Measurements from ENCODE around the gene ALKBH2. TPM values are rescaled to one million over a fixed set of nuclear protein-coding genes. Genes with fewer than 3 reads are reported as not detected.

The ALKBH2 gene
- total RNA-seq, 6 experiments from 2014 or later, result 12.3 to 17.1 (median 13.3) TPM

GRCh38 chr12:109134186-109134917 is 41.1 kb upstream of the ALKBH2 start:
- no peak overlapping the region for H3K4me3 Mint-ChIP-seq
- H3K27me3 Mint-ChIP-seq (ENCODE audit: insufficient read depth), result peaks cover 18% of the 10 kb centered on the region
- DNase-seq, result peak; percentile 3
- no peaks in the 10 kb centered on the region; the same call in 1 of the 2 replicates for H3K9me3 Mint-ChIP-seq
- H3K36me3 Mint-ChIP-seq (ENCODE audit: low read depth), result no peaks in the 10 kb centered on the region
- no peak overlapping the region for H3K27ac Mint-ChIP-seq
- TF ChIP-seq, protein P1, sequence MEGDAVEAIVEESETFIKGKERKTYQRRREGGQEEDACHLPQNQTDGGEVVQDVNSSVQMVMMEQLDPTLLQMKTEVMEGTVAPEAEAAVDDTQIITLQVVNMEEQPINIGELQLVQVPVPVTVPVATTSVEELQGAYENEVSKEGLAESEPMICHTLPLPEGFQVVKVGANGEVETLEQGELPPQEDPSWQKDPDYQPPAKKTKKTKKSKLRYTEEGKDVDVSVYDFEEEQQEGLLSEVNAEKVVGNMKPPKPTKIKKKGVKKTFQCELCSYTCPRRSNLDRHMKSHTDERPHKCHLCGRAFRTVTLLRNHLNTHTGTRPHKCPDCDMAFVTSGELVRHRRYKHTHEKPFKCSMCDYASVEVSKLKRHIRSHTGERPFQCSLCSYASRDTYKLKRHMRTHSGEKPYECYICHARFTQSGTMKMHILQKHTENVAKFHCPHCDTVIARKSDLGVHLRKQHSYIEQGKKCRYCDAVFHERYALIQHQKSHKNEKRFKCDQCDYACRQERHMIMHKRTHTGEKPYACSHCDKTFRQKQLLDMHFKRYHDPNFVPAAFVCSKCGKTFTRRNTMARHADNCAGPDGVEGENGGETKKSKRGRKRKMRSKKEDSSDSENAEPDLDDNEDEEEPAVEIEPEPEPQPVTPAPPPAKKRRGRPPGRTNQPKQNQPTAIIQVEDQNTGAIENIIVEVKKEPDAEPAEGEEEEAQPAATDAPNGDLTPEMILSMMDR (IDR thresholded peaks at IDR 0.05), result peak; percentile 81
- H3K4me1 Mint-ChIP-seq (ENCODE audit: low read depth), result no peaks in the 10 kb centered on the region

GRCh38 chr12:109131154-109132050 is 38.1 kb upstream of the ALKBH2 start:
- H3K36me3 Mint-ChIP-seq (ENCODE audit: low read depth), result no peaks in the 10 kb centered on the region
- TF ChIP-seq, protein P1 (IDR thresholded peaks at IDR 0.05), result no peak
- no peak overlapping the region for H3K27ac Mint-ChIP-seq
- H3K4me1 Mint-ChIP-seq (ENCODE audit: low read depth), result no peaks in the 10 kb centered on the region
- no peak for DNase-seq
- peaks cover 19% of the 10 kb centered on the region for H3K27me3 Mint-ChIP-seq (ENCODE audit: insufficient read depth)
- H3K9me3 Mint-ChIP-seq, result no peaks in the 10 kb centered on the region; the same call in 1 of the 2 replicates
- no peak overlapping the region for H3K4me3 Mint-ChIP-seq

DNA sequence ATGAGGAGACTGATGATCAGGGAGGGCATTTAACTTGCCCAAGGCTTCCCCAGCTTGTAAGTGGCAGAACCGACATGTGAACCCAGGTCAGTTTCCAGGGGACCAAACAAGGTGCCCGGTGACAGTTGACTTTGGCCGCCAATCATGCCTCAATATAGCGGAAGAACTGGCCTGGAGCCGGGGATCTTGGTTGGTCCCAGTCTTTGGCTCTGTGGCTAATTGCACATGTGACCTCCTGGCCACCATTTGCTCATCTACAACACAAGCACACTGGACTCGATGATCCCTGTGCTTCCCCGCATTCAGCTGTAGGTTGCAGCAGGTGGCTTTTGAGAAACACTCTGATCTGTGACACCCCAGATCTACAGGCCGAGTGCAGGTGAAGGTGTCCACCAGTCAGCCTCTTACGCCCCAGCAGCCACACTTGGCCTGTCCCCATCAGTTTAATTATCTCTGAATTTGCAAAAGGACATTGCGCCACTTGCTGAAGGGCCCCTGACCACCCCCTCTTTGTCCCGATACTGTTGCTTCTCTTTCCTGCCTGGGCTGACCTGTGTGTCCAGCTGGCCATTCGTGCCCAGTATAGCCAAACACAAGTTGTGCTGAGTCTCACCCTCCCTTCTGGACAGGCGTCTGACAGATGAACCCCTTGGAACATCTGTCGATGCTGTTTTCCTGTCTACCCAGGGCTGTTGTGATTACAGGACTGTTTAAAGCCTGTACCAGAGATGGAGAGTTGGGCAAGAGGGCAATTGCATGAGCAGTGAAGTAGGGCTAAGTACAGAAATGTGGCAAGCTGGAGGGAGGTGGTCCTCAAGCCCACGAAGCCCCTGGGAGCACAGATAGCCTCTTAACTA is 37.3 kb upstream of the ALKBH2 start:
- DNase-seq, result no peak
- H3K27ac Mint-ChIP-seq, result no peak overlapping the region
- TF ChIP-seq, protein P1 (IDR thresholded peaks at IDR 0.05), result no peak
- peaks cover 24% of the 10 kb centered on the region for H3K27me3 Mint-ChIP-seq (ENCODE audit: insufficient read depth)
- H3K36me3 Mint-ChIP-seq (ENCODE audit: low read depth), result no peaks in the 10 kb centered on the region
- no peaks in the 10 kb centered on the region for H3K9me3 Mint-ChIP-seq
- H3K4me1 Mint-ChIP-seq (ENCODE audit: low read depth), result no peaks in the 10 kb centered on the region
- no peak overlapping the region for H3K4me3 Mint-ChIP-seq

DNA sequence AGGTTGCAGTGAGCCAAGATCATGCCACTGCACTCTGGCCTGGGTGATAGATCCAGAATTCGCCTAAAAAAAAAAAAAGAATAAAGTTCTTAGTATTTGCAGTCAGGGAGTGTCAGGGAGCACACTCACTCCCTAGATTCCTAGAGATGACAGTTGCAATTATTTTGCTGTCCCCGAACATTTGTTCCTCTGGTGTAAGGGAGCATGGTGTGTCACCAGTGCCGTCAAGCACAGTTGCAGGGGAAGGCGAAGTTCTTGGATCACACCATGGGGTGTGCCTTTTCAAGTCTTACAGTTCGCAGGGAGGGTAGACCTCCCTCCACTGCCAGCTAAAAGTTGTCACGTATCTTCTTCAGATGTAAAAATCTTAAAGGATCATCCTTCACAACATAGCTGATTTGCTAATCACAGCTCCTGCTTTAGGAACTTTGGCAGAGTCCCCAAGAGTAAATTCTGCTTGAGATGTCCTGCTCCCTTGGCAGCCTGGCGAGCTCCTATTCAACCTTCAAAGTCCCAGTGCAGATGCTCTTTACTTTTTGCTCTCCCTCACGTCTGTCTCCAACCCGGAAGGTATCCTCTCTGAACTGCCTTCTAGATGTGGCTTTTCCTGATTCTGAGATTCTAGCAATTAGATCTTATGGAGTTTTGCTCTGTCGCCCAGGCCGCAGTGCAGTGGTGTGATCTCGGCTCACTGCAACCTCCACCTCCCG is 34.4 kb upstream of the ALKBH2 start:
- TF ChIP-seq, protein P1 (IDR thresholded peaks at IDR 0.05), result no peak
- Mint-ChIP-seq H3K27me3 (ENCODE audit: insufficient read depth) (peaks cover 22% of the 10 kb centered on the region), H3K4me1 (ENCODE audit: low read depth) (no peaks in the 10 kb centered on the region), H3K27ac (no peak overlapping the region), H3K36me3 (ENCODE audit: low read depth) (no peaks in the 10 kb centered on the region), H3K9me3 (no peaks in the 10 kb centered on the region), H3K4me3 (no peak overlapping the region)
- DNase-seq, result no peak

DNA sequence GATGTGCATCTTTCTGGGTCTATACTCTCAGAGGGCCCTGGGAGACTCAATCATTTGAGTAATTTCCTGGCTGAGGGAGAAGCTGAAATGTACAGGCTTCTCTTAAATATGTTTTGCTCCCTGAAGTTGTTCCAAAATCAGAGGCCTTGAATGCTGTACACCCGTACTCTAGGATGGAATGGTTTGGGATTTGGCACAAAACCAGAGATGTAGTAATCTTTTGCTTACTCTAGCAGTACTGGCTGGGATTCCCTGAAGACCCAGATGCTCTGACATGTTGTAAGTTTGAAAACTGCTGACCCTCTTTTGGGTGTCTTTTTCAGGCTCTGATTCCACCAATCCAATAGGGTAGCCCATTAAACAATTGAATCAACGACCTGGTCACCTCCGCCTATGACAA is 33.5 kb upstream of the ALKBH2 start:
- Mint-ChIP-seq H3K4me1 (ENCODE audit: low read depth) (no peaks in the 10 kb centered on the region), H3K36me3 (ENCODE audit: low read depth) (no peaks in the 10 kb centered on the region), H3K9me3 (no peaks in the 10 kb centered on the region), H3K4me3 (no peak overlapping the region), H3K27me3 (ENCODE audit: insufficient read depth) (peaks cover 20% of the 10 kb centered on the region), H3K27ac (no peak overlapping the region)
- TF ChIP-seq, protein P1 (IDR thresholded peaks at IDR 0.05), result no peak
- no peak for DNase-seq

Data from HFFc6 (cell line).